GM12878 (cell line): ENCODE measurements around the gene FTL.

Experiments used
- BRCA1 ChIP-seq: IDR thresholded peaks from 2 replicates; pipeline ENCODE4 v1.6.1; 2011; ENCODE audit warnings: low read depth, low read length, improper control_type of control experiment
- CTCF ChIP-seq, 3 experiments: IDR thresholded peaks in 2 of 3; conservative IDR thresholded peaks in 1 of 3; 2 replicates each; pipeline ENCODE4 v1.5.1; 2011; ENCODE audit warnings: low read depth in 3 of 3, low read length in 3 of 3, mild to moderate bottlenecking in 3 of 3, control low read depth in 2 of 3, moderate library complexity in 2 of 3, inconsistent platforms in 1 of 3, mixed read lengths in 1 of 3; ENCODE audit not compliant: control insufficient read depth in 2 of 3, insufficient read depth in 1 of 3; ENCODE audit errors: extremely low read depth in 1 of 3
- EP300 ChIP-seq, 2 experiments: fragments of 150-350 bp in 1 of 2; IDR thresholded peaks; 2 replicates each; pipeline ENCODE4 v1.6.1; 2011 to 2012; ENCODE audit warnings: low read depth in 2 of 2, low read length in 2 of 2, borderline replicate concordance in 1 of 2, improper control_type of control experiment in 1 of 2, inconsistent platforms in 1 of 2; ENCODE audit not compliant: control insufficient read depth in 1 of 2
- POLR2A ChIP-seq: IDR thresholded peaks from 2 replicates; pipeline ENCODE4 v1.6.1; 2011; ENCODE audit warnings: low read depth, mild to moderate bottlenecking, low read length
- POLR2AphosphoS5 ChIP-seq: IDR thresholded peaks from 2 replicates; pipeline ENCODE4 v1.6.1; 2011; ENCODE audit warnings: mild to moderate bottlenecking, low read length, inconsistent platforms
- TAF1 ChIP-seq: IDR thresholded peaks from 2 replicates; pipeline ENCODE4 v1.6.1; 2011; ENCODE audit warnings: mild to moderate bottlenecking, low read depth, low read length, borderline replicate concordance

GRCh38 chr19:48945817-48946216 lies 19.3 kb upstream of the FTL start:
- TF ChIP-seq TAF1 (no peak), POLR2AphosphoS5 (no peak), CTCF (IDR thresholded peaks at IDR 0.05 in 2 of 3, conservative IDR thresholded peaks at IDR 0.05 in 1 of 3; ENCODE audit: control insufficient read depth in 2 of 3, extremely low read depth in 1 of 3, insufficient read depth in 1 of 3, low read depth in 3 of 3, low read length in 3 of 3) (no peak), POLR2A (no peak), BRCA1 (no peak), EP300 (IDR thresholded peaks at IDR 0.05; ENCODE audit: borderline replicate concordance in 1 of 2, control insufficient read depth in 1 of 2, low read depth in 2 of 2, low read length in 2 of 2) (no peak)
